Measurements from ENCODE around the gene GRIK2. TPM values are rescaled to one million over a fixed set of nuclear protein-coding genes. Genes with fewer than 3 reads are reported as not detected.

Gene GRIK2
- total RNA-seq, 2 experiments from 2014 or later: 0.14 TPM; not detected in 1

DNA sequence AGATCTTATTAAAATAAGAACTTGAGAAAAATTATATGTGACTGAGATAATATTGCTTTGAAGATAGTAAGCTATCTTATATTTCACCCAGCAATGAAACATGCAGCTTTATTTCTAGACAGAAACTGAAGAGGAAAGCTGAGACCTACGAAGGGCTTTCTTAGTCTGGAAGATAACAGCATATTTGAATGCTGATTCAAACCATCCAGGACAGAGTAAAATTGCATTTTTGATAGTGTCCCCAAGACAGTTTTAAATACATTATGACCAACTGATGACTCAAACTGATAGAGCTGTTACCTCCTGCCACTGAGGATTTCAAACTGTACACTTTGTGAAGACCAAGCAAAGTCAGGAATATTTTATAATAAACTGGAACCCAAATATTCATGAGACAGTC, 409.6 kb downstream of the GRIK2 start:
- POLR2A ChIA-PET: no interaction called here
- no peak for ATAC-seq (ENCODE audit: low read depth)
- no peak for DNase-seq
- no peaks in the 10 kb centered on the region for H3K36me3 Mint-ChIP-seq
- H3K27ac Mint-ChIP-seq: no peak overlapping the region
- H3K4me1 Mint-ChIP-seq: no peaks in the 10 kb centered on the region
- H3K4me3 Mint-ChIP-seq: no peak overlapping the region
- H3K27me3 Mint-ChIP-seq: no peaks in the 10 kb centered on the region
- peaks cover 1% of the 10 kb centered on the region for H3K9me3 Mint-ChIP-seq

DNA sequence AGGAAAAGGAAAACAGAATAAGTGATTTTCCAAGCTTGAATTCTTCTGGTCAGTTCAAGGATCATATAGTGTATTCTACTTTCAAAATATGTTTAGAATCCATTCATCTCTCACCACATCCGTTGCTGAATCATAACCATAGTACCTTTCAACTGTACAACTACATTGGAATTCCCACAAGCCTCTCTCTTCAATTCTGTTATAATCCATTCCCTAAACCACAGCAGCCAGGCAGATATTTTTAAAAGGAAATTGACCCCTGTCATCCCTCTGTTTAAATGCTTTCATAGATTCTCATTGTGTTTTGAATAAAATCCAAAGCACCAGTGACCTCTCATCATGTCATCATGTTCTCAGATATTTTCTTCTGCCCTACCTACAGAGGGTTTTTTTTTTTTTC, 412.7 kb downstream of the GRIK2 start:
- no peak overlapping the region for H3K27ac Mint-ChIP-seq
- no peaks in the 10 kb centered on the region for H3K27me3 Mint-ChIP-seq
- no peaks in the 10 kb centered on the region for H3K4me1 Mint-ChIP-seq

DNA sequence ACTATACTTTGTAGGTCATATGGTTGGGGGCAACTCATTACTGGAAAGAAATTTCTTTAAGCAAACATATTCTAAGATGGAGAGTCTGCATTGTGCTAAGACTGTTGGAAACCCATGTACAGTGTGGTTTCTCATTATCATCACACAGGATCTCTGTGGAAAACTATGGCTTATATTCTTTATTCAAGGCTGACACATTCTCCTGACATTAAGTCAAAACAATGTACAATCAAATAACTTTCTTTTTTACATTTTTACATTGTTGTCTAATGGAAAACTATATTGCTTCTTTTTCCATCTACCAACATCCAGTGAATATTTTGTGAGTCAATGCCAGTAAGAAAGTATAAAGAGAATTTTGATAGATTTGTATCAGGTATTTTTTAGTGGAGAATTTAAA, 417.6 kb downstream of the GRIK2 start:
- H3K4me1 Mint-ChIP-seq: no peaks in the 10 kb centered on the region
- DNase-seq (no peak), ATAC-seq (ENCODE audit: low read depth) (no peak)
- POLR2A ChIA-PET: no interaction called here
- H3K9me3 Mint-ChIP-seq: peaks cover 1% of the 10 kb centered on the region
- H3K4me3 Mint-ChIP-seq: no peak overlapping the region
- H3K27ac Mint-ChIP-seq: no peak overlapping the region
- no peaks in the 10 kb centered on the region for H3K27me3 Mint-ChIP-seq
- no peaks in the 10 kb centered on the region for H3K36me3 Mint-ChIP-seq

More for the DNA sequence above, 412.7 kb downstream of the GRIK2 start:
- H3K36me3 Mint-ChIP-seq: no peaks in the 10 kb centered on the region
- no peak for DNase-seq
- POLR2A ChIA-PET: no interaction called here
- peaks cover 1% of the 10 kb centered on the region for H3K9me3 Mint-ChIP-seq
- H3K4me3 Mint-ChIP-seq: no peak overlapping the region
- no peak for ATAC-seq (ENCODE audit: low read depth)

DNA sequence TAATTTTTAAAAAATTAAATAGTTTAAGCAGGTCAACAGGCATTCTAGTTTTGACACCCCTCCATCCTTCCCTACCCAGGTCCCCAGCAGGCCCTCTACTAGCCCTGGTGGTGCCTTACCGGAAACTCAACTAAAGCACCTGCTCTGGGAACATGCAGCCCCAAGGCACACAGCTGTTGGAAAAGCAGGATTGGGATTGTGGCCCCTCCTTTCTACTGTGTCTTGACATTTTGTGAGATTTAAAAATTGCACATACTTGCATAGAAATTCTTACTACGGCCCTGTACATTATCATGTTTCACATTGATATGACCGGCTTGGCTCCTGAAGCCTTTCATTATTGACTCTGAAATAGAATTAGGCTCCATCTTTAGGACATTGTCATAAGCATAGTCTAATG, 423.2 kb downstream of the GRIK2 start:
- Mint-ChIP-seq H3K27ac (no peak overlapping the region), H3K4me1 (no peaks in the 10 kb centered on the region), H3K4me3 (no peak overlapping the region), H3K27me3 (no peaks in the 10 kb centered on the region), H3K36me3 (no peaks in the 10 kb centered on the region), H3K9me3 (no peaks in the 10 kb centered on the region)
- POLR2A ChIA-PET: no interaction called here
- DNase-seq: no peak
- ATAC-seq (ENCODE audit: low read depth): no peak

DNA sequence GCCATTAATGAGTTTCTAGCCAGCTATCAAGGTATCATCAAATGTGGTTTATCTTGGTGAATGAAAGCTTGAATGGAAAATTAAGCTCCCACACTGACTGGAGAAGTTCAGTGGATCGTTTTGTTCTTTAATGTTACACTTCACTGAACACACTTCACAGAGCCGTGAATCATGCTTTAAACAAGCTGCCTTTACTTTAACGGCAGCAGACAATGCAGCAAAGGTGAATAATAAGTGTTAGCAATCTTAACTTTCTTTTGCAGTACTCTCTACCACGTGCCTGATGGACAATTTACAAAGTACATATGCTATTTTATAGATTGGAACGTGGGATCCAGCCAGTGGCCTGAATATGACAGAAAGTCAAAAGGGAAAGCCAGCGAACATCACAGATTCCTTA, 424.5 kb downstream of the GRIK2 start:
- no peaks in the 10 kb centered on the region for H3K4me1 Mint-ChIP-seq
- no peak overlapping the region for H3K4me3 Mint-ChIP-seq
- H3K27ac Mint-ChIP-seq: no peak overlapping the region
- DNase-seq (no peak), ATAC-seq (ENCODE audit: low read depth) (no peak)
- POLR2A ChIA-PET: no interaction called here
- peaks cover 1% of the 10 kb centered on the region for H3K9me3 Mint-ChIP-seq
- no peaks in the 10 kb centered on the region for H3K36me3 Mint-ChIP-seq
- H3K27me3 Mint-ChIP-seq: no peaks in the 10 kb centered on the region

DNA sequence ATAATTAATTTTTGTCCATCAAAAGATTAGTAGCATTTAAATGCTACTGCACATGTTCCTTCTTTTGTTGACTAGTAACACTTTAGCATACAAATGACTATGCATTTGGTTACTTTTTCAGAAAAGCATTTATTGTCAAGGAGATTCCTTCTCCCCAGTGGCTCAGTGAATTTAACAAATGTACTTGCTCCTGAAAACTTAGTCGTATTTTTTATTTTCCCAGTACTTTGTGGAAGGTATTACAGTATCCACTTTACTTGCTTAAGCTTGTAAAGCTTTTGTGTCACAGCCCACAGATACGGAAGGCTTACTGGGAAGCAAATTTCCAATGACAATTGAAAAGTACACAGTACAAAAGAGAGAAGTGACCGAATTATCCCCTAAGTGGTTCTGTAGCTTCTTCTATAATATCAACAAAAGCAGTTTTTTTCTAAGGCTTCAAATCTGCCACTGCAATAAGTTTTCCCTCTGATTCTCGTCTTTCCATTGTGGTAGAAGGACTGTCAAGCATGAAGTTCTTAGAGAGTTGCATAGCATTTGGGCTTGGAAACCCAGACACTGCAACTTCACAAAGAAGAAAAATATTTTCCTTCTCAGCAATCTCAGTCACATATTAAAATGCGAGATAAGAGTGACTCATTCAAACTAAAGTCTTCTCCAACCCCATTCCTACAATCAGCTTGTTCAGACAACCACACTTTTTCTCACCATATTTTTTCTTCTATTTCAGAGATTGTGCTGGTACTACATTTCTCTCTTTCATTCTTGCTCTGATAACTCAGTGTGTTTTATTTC, 431.2 kb downstream of the GRIK2 start:
- Mint-ChIP-seq H3K4me1 (no peaks in the 10 kb centered on the region), H3K27me3 (no peaks in the 10 kb centered on the region), H3K36me3 (no peaks in the 10 kb centered on the region), H3K4me3 (no peak overlapping the region), H3K9me3 (peaks cover 6% of the 10 kb centered on the region), H3K27ac (no peak overlapping the region)
- POLR2A ChIA-PET: no interaction called here
- DNase-seq (no peak), ATAC-seq (ENCODE audit: low read depth) (no peak)

DNA sequence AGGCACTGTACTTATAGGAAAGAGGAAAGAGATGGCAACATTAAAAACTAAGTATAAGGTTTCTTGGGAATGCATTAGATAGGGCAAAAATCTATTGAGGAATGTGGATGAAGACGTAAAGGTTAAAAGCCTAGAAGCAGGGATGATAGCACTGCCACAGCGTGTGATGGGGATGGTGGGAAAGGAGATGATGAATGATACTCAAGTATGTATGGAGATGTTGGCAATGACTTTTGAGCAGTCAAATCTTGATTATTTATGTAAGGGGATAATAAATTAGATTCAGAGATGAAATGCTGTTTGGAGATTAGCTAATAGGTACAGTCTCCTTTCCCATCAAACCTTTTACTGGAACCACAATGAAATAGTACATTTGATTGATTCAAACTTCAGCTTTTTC, 432.8 kb downstream of the GRIK2 start:
- H3K9me3 Mint-ChIP-seq: peaks cover 11% of the 10 kb centered on the region
- DNase-seq (no peak), ATAC-seq (ENCODE audit: low read depth) (no peak)
- no peaks in the 10 kb centered on the region for H3K27me3 Mint-ChIP-seq
- H3K27ac Mint-ChIP-seq: no peak overlapping the region
- no peak overlapping the region for H3K4me3 Mint-ChIP-seq
- H3K36me3 Mint-ChIP-seq: no peaks in the 10 kb centered on the region
- POLR2A ChIA-PET: no interaction called here
- no peaks in the 10 kb centered on the region for H3K4me1 Mint-ChIP-seq

DNA sequence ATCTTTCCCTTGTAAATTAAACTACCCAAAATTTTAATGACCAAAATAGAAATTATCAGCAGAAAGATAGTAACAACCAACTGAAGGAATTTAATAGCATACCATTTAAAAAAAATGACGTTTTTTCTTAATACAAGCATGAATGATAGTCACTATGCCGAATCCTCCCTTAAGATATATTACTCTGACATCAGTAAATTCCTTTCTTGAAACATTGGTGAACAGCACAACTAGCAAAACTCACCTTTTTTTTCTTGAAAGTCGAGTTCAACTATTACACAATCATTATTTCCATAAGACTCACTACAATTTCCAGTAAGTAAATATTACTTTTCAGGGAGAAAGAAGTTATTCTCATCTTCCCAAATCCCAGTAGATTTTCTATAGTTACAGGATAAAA, 433.2 kb downstream of the GRIK2 start:
- H3K9me3 Mint-ChIP-seq: peaks cover 11% of the 10 kb centered on the region
- no peaks in the 10 kb centered on the region for H3K36me3 Mint-ChIP-seq
- no peak for DNase-seq
- no peaks in the 10 kb centered on the region for H3K4me1 Mint-ChIP-seq
- no peak overlapping the region for H3K27ac Mint-ChIP-seq
- no peak overlapping the region for H3K4me3 Mint-ChIP-seq
- POLR2A ChIA-PET: no interaction called here
- ATAC-seq (ENCODE audit: low read depth): no peak
- H3K27me3 Mint-ChIP-seq: no peaks in the 10 kb centered on the region

DNA sequence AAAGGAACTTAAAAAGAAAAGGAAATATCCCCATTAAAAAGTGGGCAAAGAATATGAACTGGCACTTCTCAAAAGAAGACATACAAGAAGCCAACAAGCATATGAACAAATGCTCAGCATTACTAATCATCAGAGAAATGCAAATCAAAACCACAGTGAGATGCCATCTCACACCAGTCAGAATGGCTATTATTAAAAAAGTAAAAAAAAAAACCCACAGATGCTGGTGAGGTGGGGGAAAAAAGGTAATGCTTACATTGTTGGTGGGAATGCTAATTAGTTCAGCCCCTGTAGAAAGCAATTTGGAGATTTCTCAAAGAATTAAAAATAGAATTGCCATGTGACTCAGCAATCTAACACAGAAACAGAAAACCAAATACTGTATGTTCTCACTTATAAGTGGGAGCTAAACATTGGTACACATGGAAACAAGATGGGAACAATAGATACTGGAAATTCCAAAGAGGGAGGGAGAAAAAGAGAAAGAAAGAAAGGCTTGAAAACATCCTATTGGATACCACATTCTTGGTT, 437.1 kb downstream of the GRIK2 start:
- DNase-seq: no peak
- POLR2A ChIA-PET: no interaction called here
- Mint-ChIP-seq H3K9me3 (peaks cover 11% of the 10 kb centered on the region), H3K27me3 (no peaks in the 10 kb centered on the region), H3K27ac (no peak overlapping the region), H3K4me1 (no peaks in the 10 kb centered on the region), H3K4me3 (no peak overlapping the region), H3K36me3 (no peaks in the 10 kb centered on the region)
- no peak for ATAC-seq (ENCODE audit: low read depth)

DNA sequence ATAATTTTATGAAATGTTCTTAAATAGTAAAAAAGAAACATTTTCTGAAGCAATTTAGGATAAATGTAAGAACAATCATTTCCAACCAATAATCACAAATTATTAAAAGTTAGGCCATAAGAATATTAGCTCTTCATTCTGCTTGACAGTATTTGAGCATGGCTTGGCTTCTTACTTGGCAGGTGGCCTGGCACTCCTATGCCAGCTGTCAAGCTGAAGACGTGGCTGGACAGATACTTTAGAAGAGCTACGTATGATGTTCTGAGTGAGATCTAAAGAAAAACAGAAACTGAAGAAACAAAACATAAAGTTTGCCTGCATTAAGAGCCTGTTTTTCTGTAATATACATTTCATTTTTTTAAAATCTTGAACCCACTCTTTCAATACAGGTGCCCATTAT, 438.9 kb downstream of the GRIK2 start:
- POLR2A ChIA-PET: no interaction called here
- Mint-ChIP-seq H3K36me3 (no peaks in the 10 kb centered on the region), H3K27ac (no peak overlapping the region)

DNA sequence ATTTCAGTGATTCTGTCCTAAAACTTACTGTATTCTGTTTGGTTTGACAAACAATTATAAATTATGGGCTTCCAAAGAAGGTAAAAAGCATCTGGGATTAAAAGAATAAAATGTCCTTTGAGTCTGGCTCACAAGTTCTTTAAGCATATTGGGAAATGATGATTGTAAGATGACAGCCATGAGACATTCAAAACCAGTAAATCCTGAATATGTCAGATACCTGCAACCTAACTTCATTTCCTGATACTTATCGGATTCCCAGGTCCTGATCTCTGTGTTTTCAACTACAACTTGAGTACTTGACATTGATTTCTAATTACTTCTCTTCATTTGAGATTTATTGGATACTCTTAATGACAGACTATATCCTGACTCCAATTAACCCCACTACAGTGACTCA, 446.6 kb downstream of the GRIK2 start:
- no peak for DNase-seq
- Mint-ChIP-seq H3K4me1 (no peaks in the 10 kb centered on the region), H3K9me3 (peaks cover 3% of the 10 kb centered on the region), H3K27ac (no peak overlapping the region), H3K27me3 (no peaks in the 10 kb centered on the region), H3K4me3 (no peak overlapping the region), H3K36me3 (no peaks in the 10 kb centered on the region)
- POLR2A ChIA-PET: no interaction called here
- ATAC-seq (ENCODE audit: low read depth): no peak

More for the DNA sequence above, 438.9 kb downstream of the GRIK2 start:
- H3K9me3 Mint-ChIP-seq: peaks cover 8% of the 10 kb centered on the region
- DNase-seq (no peak), ATAC-seq (ENCODE audit: low read depth) (no peak)
- no peak overlapping the region for H3K4me3 Mint-ChIP-seq
- no peaks in the 10 kb centered on the region for H3K27me3 Mint-ChIP-seq
- H3K4me1 Mint-ChIP-seq: no peaks in the 10 kb centered on the region

DNA sequence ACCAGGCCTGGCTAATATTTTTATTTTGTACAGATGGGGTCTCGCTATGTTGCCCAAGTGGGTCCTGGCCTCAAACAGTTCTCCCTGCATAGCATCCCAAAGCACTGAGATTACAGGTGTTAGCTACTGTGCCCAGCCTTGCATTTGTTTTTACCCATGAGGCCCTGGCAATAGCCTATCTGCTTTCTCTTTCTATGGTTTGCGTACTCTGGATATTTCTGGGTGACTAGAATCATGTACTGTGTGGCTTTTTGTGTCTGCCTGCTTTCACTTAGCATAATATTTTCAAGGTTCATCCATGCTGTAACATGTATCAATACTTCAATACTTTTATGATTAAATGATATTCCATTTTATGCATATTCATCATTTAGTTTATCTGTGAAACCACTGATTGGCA, 451.7 kb downstream of the GRIK2 start:
- Mint-ChIP-seq H3K9me3 (peaks cover 2% of the 10 kb centered on the region), H3K27ac (no peak overlapping the region), H3K4me1 (no peaks in the 10 kb centered on the region), H3K27me3 (no peaks in the 10 kb centered on the region), H3K4me3 (no peak overlapping the region), H3K36me3 (no peaks in the 10 kb centered on the region)
- DNase-seq: no peak
- ATAC-seq (ENCODE audit: low read depth): no peak
- POLR2A ChIA-PET: no interaction called here

DNA sequence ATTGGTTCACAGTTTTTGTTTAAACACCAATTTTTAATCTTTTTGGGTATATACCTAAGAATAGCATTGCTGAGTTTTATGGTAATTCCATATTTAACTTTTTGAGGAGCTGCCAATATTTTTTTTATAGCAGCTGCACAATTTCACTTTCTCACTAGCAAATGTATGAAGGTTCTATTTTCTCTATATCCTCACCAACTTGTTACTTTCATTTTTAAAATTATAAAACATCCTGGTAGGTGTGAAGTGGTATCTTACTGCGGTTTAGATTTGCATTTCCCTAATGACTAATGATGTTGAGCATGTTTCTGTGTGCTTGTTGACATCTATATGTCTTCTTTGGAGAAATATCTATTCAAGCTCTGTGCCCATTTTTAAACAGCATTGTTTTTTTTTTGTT, 452.1 kb downstream of the GRIK2 start:
- Mint-ChIP-seq H3K4me1 (no peaks in the 10 kb centered on the region), H3K27ac (no peak overlapping the region), H3K9me3 (peaks cover 2% of the 10 kb centered on the region), H3K36me3 (no peaks in the 10 kb centered on the region), H3K4me3 (no peak overlapping the region), H3K27me3 (no peaks in the 10 kb centered on the region)
- ATAC-seq (ENCODE audit: low read depth) (no peak), DNase-seq (no peak)
- POLR2A ChIA-PET: no interaction called here

DNA sequence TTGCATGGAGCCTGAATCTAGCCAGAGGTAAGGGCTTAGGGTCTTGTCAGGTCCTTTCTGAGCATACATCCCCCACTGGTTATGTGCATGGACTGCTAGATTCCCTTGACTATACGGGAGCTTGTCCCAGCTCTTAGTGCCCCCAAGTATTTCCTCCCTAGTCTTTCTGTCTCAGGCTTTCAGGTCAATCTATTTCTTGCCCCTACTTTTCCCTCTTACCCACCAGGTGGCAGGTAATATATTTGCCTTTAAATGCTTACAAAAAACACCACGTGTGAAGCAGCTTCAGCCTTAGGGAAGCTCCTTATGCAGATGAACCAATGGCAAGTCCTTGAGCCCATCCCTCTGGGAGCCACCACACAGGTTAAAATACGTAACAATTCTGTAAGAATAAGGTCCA, 454.2 kb downstream of the GRIK2 start:
- POLR2A ChIA-PET: no interaction called here
- DNase-seq: no peak
- Mint-ChIP-seq H3K27me3 (no peaks in the 10 kb centered on the region), H3K4me1 (no peaks in the 10 kb centered on the region), H3K9me3 (peaks cover 2% of the 10 kb centered on the region), H3K27ac (no peak overlapping the region), H3K4me3 (no peak overlapping the region), H3K36me3 (no peaks in the 10 kb centered on the region)
- no peak for ATAC-seq (ENCODE audit: low read depth)
